Neural progenitor cell (in vitro differentiated cells): Measurements from ENCODE around the gene ULBP2. TPM values are rescaled to one million over a fixed set of nuclear protein-coding genes. Genes with fewer than 3 reads are reported as not detected.
"Not testable (repeated sequence)": the region's sequence is repeated elsewhere in the genome, so short reads cannot be mapped to it uniquely, and the experiment has no call there.

Experiments used
- DNase-seq: peaks from one replicate; pipeline ENCODE4 v3.0.0-alpha.2; 2016; ENCODE audit warnings: low spot score
- H2AFZ ChIP-seq: fragments of 200-600 bp; sonication (generic); replicated peaks from 2 replicates; pipeline ENCODE4 v1.6.1; 2016; ENCODE audit warnings: antibody characterized with exemption
- H3F3A ChIP-seq: fragments of 200-600 bp; sonication (generic); 2 replicates; pipeline ENCODE4 v1.6.1; 2016; ENCODE audit warnings: antibody characterized with exemption, low read depth
- H3K27ac ChIP-seq: fragments of 200-600 bp; sonication (generic); 2 replicates; pipeline ENCODE4 v1.5.1; 2016; ENCODE audit warnings: mild to moderate bottlenecking
- H3K27me3 ChIP-seq: fragments of 200-600 bp; sonication (generic); 2 replicates; pipeline ENCODE4 v1.6.1; 2016; ENCODE audit warnings: mild to moderate bottlenecking, moderate library complexity
- H3K36me3 ChIP-seq: fragments of 200-600 bp; sonication (generic); 2 replicates; pipeline ENCODE4 v1.5.1; 2016
- H3K4me1 ChIP-seq: fragments of 200-600 bp; sonication (generic); 2 replicates; pipeline ENCODE4 v1.6.1; 2016; ENCODE audit warnings: mixed run types
- H3K4me2 ChIP-seq: fragments of 200-600 bp; sonication (generic); 2 replicates; pipeline ENCODE4 v1.6.1; 2016
- H3K4me3 ChIP-seq: fragments of 200-600 bp; sonication (generic); 2 replicates; pipeline ENCODE4 v1.5.1; 2016
- H3K79me2 ChIP-seq: fragments of 200-600 bp; sonication (generic); 2 replicates; pipeline ENCODE4 v1.6.1; 2016; ENCODE audit warnings: low read depth
- H3K9ac ChIP-seq: fragments of 200-600 bp; sonication (generic); 2 replicates; pipeline ENCODE4 v1.6.1; 2016
- H3K9me3 ChIP-seq: fragments of 200-600 bp; sonication (generic); 2 replicates; pipeline ENCODE4 v1.5.1; 2016; ENCODE audit warnings: low read depth
- H4K20me1 ChIP-seq: fragments of 200-600 bp; sonication (generic); 2 replicates; pipeline ENCODE4 v1.6.1; 2016; ENCODE audit warnings: low read depth
- H3K27ac Mint-ChIP-seq: 3 replicates; pipeline ENCODE4 v1.8.0; 2021; ENCODE audit warnings: mixed read lengths
- H3K27me3 Mint-ChIP-seq: 2 replicates; pipeline ENCODE4 v1.8.0; 2022; ENCODE audit warnings: low read depth, mild to moderate bottlenecking, inconsistent platforms, moderate library complexity, mixed read lengths; ENCODE audit not compliant: insufficient read depth
- H3K36me3 Mint-ChIP-seq: 3 replicates; pipeline ENCODE4 v1.8.0; 2021; ENCODE audit warnings: mixed read lengths
- H3K4me1 Mint-ChIP-seq: 3 replicates; pipeline ENCODE4 v1.8.0; 2021; ENCODE audit warnings: mixed read lengths
- H3K4me3 Mint-ChIP-seq: 3 replicates; pipeline ENCODE4 v1.8.0; 2021; ENCODE audit warnings: mild to moderate bottlenecking, moderate library complexity, mixed read lengths
- H3K9me3 Mint-ChIP-seq: 3 replicates; pipeline ENCODE4 v1.8.0; 2020; ENCODE audit warnings: mixed read lengths
- CTCF ChIP-seq: fragments of 200-600 bp; sonication (generic); IDR thresholded peaks from 2 replicates; pipeline ENCODE4 v1.5.1; 2017; ENCODE audit warnings: antibody characterized with exemption, mild to moderate bottlenecking
- EZH2 ChIP-seq: fragments of 200-600 bp; sonication (generic); IDR thresholded peaks from 2 replicates; pipeline ENCODE4 v1.6.1; 2017; ENCODE audit warnings: antibody characterized with exemption, mild to moderate bottlenecking, moderate library complexity
- EZH2phosphoT487 ChIP-seq: fragments of 200-600 bp; sonication (generic); IDR thresholded peaks from 2 replicates; pipeline ENCODE4 v1.6.1; 2017; ENCODE audit warnings: antibody characterized with exemption
- total RNA-seq: library from RNA; depleted of rRNA; stranded (reverse); fragments of >200 nt; gene quantifications from 2 replicates; pipeline ENCODE4 v1.2.3, GENCODE V29; 2015; ENCODE audit warnings: low replicate concordance

Gene ULBP2
- total RNA-seq, 1 donor from 2014 or later = not detected

- Histone ChIP-seq H3K36me3 (no peaks in the 10 kb centered on the region), H3K27ac (no peak overlapping the region), H3K4me1 (peaks cover 5% of the 10 kb centered on the region), H3K9me3 (no peaks in the 10 kb centered on the region), H3K9ac (no peak overlapping the region), H4K20me1 (peaks cover 16% of the 10 kb centered on the region), H2AFZ (no peak overlapping the region), H3K4me2 (no peak overlapping the region), H3F3A (peaks cover 4% of the 10 kb centered on the region), H3K79me2 (no peaks in the 10 kb centered on the region), H3K27me3 (peaks cover 94% of the 10 kb centered on the region), H3K4me3 (no peak overlapping the region)
- Mint-ChIP-seq H3K27me3 (peaks cover 64% of the 10 kb centered on the region), H3K4me1 (peaks cover 11% of the 10 kb centered on the region), H3K27ac (no peak overlapping the region), H3K36me3 (no peaks in the 10 kb centered on the region), H3K4me3 (peak overlapping the region; percentile 86), H3K9me3 (peaks cover 9% of the 10 kb centered on the region)
- no peak for DNase-seq
- no peak for TF ChIP-seq EZH2phosphoT487
- no peak for TF ChIP-seq EZH2
- TF ChIP-seq CTCF = no peak
Observed at GRCh38 chr6:149921361-149921760, 20.5 kb upstream of the ULBP2 start.

GRCh38 chr6:149922091-149922490 lies 19.7 kb upstream of the ULBP2 start:
- H3K4me3 Mint-ChIP-seq = peak overlapping the region; percentile 86
- peak; percentile 7 for TF ChIP-seq EZH2
- not testable (repeated sequence) for H3K9ac ChIP-seq, H2AFZ ChIP-seq, H3K36me3 Mint-ChIP-seq, H3K4me1 ChIP-seq, DNase-seq, H3K27ac Mint-ChIP-seq, H3K36me3 ChIP-seq, H3K9me3 Mint-ChIP-seq, H3F3A ChIP-seq, H3K27ac ChIP-seq, H3K79me2 ChIP-seq, H3K9me3 ChIP-seq
- H3K27me3 Mint-ChIP-seq = peaks cover 63% of the 10 kb centered on the region
- H3K4me2 ChIP-seq = peak overlapping the region; percentile 98
- peak overlapping the region; percentile 71 for H3K4me3 ChIP-seq
- H3K27me3 ChIP-seq = peaks cover 100% of the 10 kb centered on the region
- peaks cover 16% of the 10 kb centered on the region for H4K20me1 ChIP-seq
- H3K4me1 Mint-ChIP-seq = peaks cover 11% of the 10 kb centered on the region

GRCh38 chr6:149922642-149923326 lies 19.0 kb upstream of the ULBP2 start, which contains the start of gene RAET1G:
TSS of gene RAET1G (minus strand) at chr6:149923121. CDS start at chr6:149923010, 111 bp downstream.
- no peaks in the 10 kb centered on the region for H3K36me3 ChIP-seq
- peaks cover 4% of the 10 kb centered on the region for H3F3A ChIP-seq
- no peak within 1 kb of the TSS for H3K27ac ChIP-seq
- peaks cover 100% of the 10 kb centered on the region for H3K27me3 ChIP-seq
- no peaks in the 10 kb centered on the region for H3K9me3 ChIP-seq
- no peak for TF ChIP-seq CTCF
- TF ChIP-seq EZH2 = peak; percentile 10
- TF ChIP-seq EZH2phosphoT487 = peak; percentile 1
- no peak within 1 kb of the TSS for H3K9ac ChIP-seq
- H2AFZ ChIP-seq = peak within 1 kb of the TSS; percentile 76
- peak within 1 kb of the TSS; percentile 71 for H3K4me3 ChIP-seq
- peak within 1 kb of the TSS; percentile 86 for H3K4me3 Mint-ChIP-seq
- H3K9me3 Mint-ChIP-seq = peaks cover 9% of the 10 kb centered on the region
- H3K79me2 ChIP-seq = no peaks in the 10 kb centered on the region
- DNase-seq = peak; percentile 94
- no peak within 1 kb of the TSS for H3K27ac Mint-ChIP-seq
- H3K4me1 ChIP-seq = peaks cover 5% of the 10 kb centered on the region
- H3K27me3 Mint-ChIP-seq = peaks cover 66% of the 10 kb centered on the region
- peaks cover 16% of the 10 kb centered on the region for H4K20me1 ChIP-seq
- H3K4me1 Mint-ChIP-seq = peaks cover 11% of the 10 kb centered on the region
- H3K36me3 Mint-ChIP-seq = no peaks in the 10 kb centered on the region
- H3K4me2 ChIP-seq = peak within 1 kb of the TSS; percentile 98

- Histone ChIP-seq H3K4me1 (peaks cover 5% of the 10 kb centered on the region), H3K4me3 (peak overlapping the region; percentile 71), H4K20me1 (peaks cover 16% of the 10 kb centered on the region), H3K27me3 (peaks cover 100% of the 10 kb centered on the region), H3K9ac (no peak overlapping the region), H3K27ac (no peak overlapping the region), H3K4me2 (peak overlapping the region; percentile 98), H3K9me3 (no peaks in the 10 kb centered on the region), H3F3A (peaks cover 4% of the 10 kb centered on the region), H3K79me2 (no peaks in the 10 kb centered on the region), H2AFZ (no peak overlapping the region), H3K36me3 (no peaks in the 10 kb centered on the region)
- Mint-ChIP-seq H3K27me3 (peaks cover 66% of the 10 kb centered on the region), H3K36me3 (no peaks in the 10 kb centered on the region), H3K4me3 (peak overlapping the region; percentile 86), H3K4me1 (peaks cover 11% of the 10 kb centered on the region), H3K9me3 (peaks cover 9% of the 10 kb centered on the region), H3K27ac (no peak overlapping the region)
- TF ChIP-seq EZH2 (peak; percentile 81), EZH2phosphoT487 (peak; percentile 70), CTCF (no peak)
- DNase-seq = no peak
Observed at GRCh38 chr6:149923327-149923986, 18.4 kb upstream of the ULBP2 start.
